Measurements from ENCODE around the gene ENOSF1.

DNA sequence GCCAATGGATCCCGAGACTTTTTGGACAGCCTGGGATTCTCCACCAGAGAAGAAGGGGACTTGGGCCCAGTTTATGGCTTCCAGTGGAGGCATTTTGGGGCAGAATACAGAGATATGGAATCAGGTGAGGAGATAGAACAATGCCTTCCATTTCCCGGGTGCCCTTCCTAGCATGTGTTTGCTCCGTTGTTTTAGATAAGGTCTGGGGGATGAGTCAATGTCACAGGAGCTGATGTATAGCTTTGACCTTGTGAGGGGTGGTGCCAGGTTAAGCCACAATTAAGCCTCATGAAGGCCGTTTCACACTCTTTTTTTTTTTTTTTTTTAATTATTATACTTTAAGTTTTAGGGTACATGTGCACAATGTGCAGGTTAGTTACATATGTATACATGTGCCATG, 50.2 kb downstream of the ENOSF1 start:
- no peak for TF ChIP-seq CTCF (IDR thresholded peaks at IDR 0.05)
- TF ChIP-seq POLR2A (IDR thresholded peaks at IDR 0.05), result no peak

Measured in thyroid gland (tissue), 4 donors.